NAMALWA (cell line): ENCODE results near the gene ZNF578.
"Not testable (repeated sequence)": the region's sequence is repeated elsewhere in the genome, so short reads cannot be mapped to it uniquely, and the experiment has no call there.

Experiments used
- DNase-seq: peaks from one replicate; pipeline ENCODE4 v3.0.0-alpha.2; 2015; ENCODE audit warnings: low spot score

ZNF578 gene

GRCh38 chr19:52516191-52516590 lies 62.8 kb downstream of the ZNF578 start:
- no peak for DNase-seq

GRCh38 chr19:52518646-52519045 lies 65.3 kb downstream of the ZNF578 start:
- DNase-seq = no peak

- not testable (repeated sequence) for DNase-seq
Observed at GRCh38 chr19:52519175-52519574, 65.8 kb downstream of the ZNF578 start.

GRCh38 chr19:52520013-52520412 lies 66.7 kb downstream of the ZNF578 start:
- no peak for DNase-seq

- DNase-seq = no peak
Observed at GRCh38 chr19:52522551-52522950, 69.2 kb downstream of the ZNF578 start.

- no peak for DNase-seq
Observed at GRCh38 chr19:52524086-52524485, 70.7 kb downstream of the ZNF578 start.

- DNase-seq = peak; percentile 94
Observed at GRCh38 chr19:52527134-52527955, 74.0 kb downstream of the ZNF578 start, which contains the start of gene ZNF808. ZNF808 (plus strand) TSS chr19:52527668; CDS start chr19:52543285, 15,617 bp downstream.

- DNase-seq = no peak
Observed at GRCh38 chr19:52527956-52528351, 74.6 kb downstream of the ZNF578 start.

GRCh38 chr19:52532480-52532879 lies 79.1 kb downstream of the ZNF578 start:
- no peak for DNase-seq

GRCh38 chr19:52533901-52534300 lies 80.5 kb downstream of the ZNF578 start:
- no peak for DNase-seq

GRCh38 chr19:52535385-52535770 lies 82.0 kb downstream of the ZNF578 start:
- not testable (repeated sequence) for DNase-seq

GRCh38 chr19:52535771-52536447 lies 82.6 kb downstream of the ZNF578 start:
- DNase-seq = peak; percentile 89

GRCh38 chr19:52536448-52536800 lies 83.1 kb downstream of the ZNF578 start:
- no peak for DNase-seq

GRCh38 chr19:52538815-52539214 lies 85.5 kb downstream of the ZNF578 start:
- not testable (repeated sequence) for DNase-seq

GRCh38 chr19:52541176-52541575 lies 87.8 kb downstream of the ZNF578 start:
- not testable (repeated sequence) for DNase-seq

- DNase-seq = no peak
Observed at GRCh38 chr19:52541608-52542007, 88.3 kb downstream of the ZNF578 start.

- not testable (repeated sequence) for DNase-seq
Observed at GRCh38 chr19:52542541-52542940, 89.2 kb downstream of the ZNF578 start.

GRCh38 chr19:52542984-52543664 lies 89.8 kb downstream of the ZNF578 start:
- no peak for DNase-seq

GRCh38 chr19:52554216-52554971 lies 101.0 kb downstream of the ZNF578 start:
- DNase-seq = no peak

- DNase-seq = no peak
Observed at GRCh38 chr19:52557231-52557995, 104.1 kb downstream of the ZNF578 start.

GRCh38 chr19:52558732-52559445 lies 105.5 kb downstream of the ZNF578 start:
- DNase-seq = not testable (repeated sequence)
